ENCODE measurements around the gene MAN2A1.

DNA sequence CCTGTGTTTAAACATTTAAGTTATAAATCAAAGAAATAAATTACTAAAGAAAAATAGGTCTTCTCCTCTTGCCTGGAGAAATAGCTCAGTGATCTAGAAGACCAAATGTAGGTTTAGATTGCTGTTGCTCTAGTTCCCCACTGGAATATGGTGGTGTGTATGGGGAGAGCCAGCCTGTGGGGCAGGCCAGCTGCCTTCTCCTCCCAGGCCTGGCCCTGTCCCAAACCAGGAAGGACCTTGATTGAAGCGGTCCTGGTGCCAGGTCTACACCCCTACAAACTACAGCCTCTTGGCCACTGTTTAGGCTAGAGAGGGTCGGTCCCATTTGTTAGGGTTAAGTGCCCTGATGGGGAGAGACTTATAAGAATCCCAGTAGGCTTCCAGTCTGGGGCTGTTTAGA, 35.4 kb downstream of the MAN2A1 start:
- TF ChIP-seq, protein P1, sequence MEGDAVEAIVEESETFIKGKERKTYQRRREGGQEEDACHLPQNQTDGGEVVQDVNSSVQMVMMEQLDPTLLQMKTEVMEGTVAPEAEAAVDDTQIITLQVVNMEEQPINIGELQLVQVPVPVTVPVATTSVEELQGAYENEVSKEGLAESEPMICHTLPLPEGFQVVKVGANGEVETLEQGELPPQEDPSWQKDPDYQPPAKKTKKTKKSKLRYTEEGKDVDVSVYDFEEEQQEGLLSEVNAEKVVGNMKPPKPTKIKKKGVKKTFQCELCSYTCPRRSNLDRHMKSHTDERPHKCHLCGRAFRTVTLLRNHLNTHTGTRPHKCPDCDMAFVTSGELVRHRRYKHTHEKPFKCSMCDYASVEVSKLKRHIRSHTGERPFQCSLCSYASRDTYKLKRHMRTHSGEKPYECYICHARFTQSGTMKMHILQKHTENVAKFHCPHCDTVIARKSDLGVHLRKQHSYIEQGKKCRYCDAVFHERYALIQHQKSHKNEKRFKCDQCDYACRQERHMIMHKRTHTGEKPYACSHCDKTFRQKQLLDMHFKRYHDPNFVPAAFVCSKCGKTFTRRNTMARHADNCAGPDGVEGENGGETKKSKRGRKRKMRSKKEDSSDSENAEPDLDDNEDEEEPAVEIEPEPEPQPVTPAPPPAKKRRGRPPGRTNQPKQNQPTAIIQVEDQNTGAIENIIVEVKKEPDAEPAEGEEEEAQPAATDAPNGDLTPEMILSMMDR (conservative IDR thresholded peaks at IDR 0.05 in 1 of 2, IDR thresholded peaks at IDR 0.05 in 1 of 2; ENCODE audit: low read depth in 1 of 2, low read length in 2 of 2) = no peak
- TF ChIP-seq EZH2 (IDR thresholded peaks at IDR 0.05; ENCODE audit: low read length, missing control alignments) = no peak

Data from fibroblast of lung (primary cell).